K562 (cell line): ENCODE results near the gene SPATA2L. TPM values are rescaled to one million over a fixed set of nuclear protein-coding genes. Genes with fewer than 3 reads are reported as not detected.

ENCODE experiments used
- ARID1B ChIP-seq: fragments of 450-650 bp; IDR thresholded peaks from 2 replicates; pipeline ENCODE4 v1.6.1; 2016; ENCODE audit warnings: antibody characterized with exemption, mild to moderate bottlenecking, inconsistent platforms
- ARID2 ChIP-seq: fragments of 450-650 bp; IDR thresholded peaks from 2 replicates; pipeline ENCODE4 v1.6.1; 2017; ENCODE audit warnings: antibody characterized with exemption, mild to moderate bottlenecking
- CSDE1 ChIP-seq, 2 experiments: fragments of 450-650 bp; IDR thresholded peaks; 2 replicates each; pipeline ENCODE4 v1.6.1; 2016; ENCODE audit warnings: mild to moderate bottlenecking in 1 of 2
- CXXC5 ChIP-seq: fragments of 250-450 bp; sonication (Bioruptor Pico); IDR thresholded peaks from 2 replicates; pipeline ENCODE4 v1.8.0; 2022; ENCODE audit warnings: inconsistent platforms, mild to moderate bottlenecking, moderate library complexity
- KDM2B ChIP-seq: fragments of 250-450 bp; sonication (Bioruptor Pico); IDR thresholded peaks from 2 replicates; pipeline ENCODE4 v1.8.0; 2021; ENCODE audit warnings: mild to moderate bottlenecking, moderate library complexity
- MXI1 ChIP-seq: IDR thresholded peaks from 2 replicates; pipeline ENCODE4 v1.6.1; 2011; ENCODE audit warnings: low read depth, mild to moderate bottlenecking, improper control_type of control experiment, low read length
- MYC ChIP-seq, 2 experiments: fragments of 250-450 bp in 1 of 2; sonication (Bioruptor Pico) in 1 of 2; IDR thresholded peaks; 2 replicates each; pipeline versions ENCODE4 v1.5.1 to v1.6.1; 2012 to 2021; ENCODE audit warnings: low read depth in 2 of 2, borderline replicate concordance in 1 of 2, improper control_type of control experiment in 1 of 2, low read length in 1 of 2, mild to moderate bottlenecking in 1 of 2, moderate library complexity in 1 of 2
- PML ChIP-seq: IDR thresholded peaks from 2 replicates; pipeline ENCODE4 v1.6.1; 2012; ENCODE audit warnings: low read length, inconsistent platforms
- SAP30 ChIP-seq: fragments of 200-600 bp; sonication (generic); IDR thresholded peaks from 2 replicates; pipeline ENCODE4 v1.6.1; 2012; ENCODE audit warnings: borderline replicate concordance, low read depth, mild to moderate bottlenecking, moderate library complexity, low read length, control low read depth, inconsistent platforms; ENCODE audit not compliant: insufficient read depth, poor library complexity, severe bottlenecking
- SIN3A ChIP-seq, 2 experiments: fragments of 150-350 bp in 1 of 2; IDR thresholded peaks; 2 replicates each; pipeline ENCODE4 v1.6.1; 2011 to 2016; ENCODE audit warnings: borderline replicate concordance in 2 of 2, low read depth in 2 of 2, low read length in 2 of 2, mild to moderate bottlenecking in 2 of 2, moderate library complexity in 2 of 2; ENCODE audit not compliant: control insufficient read depth in 1 of 2
- TBP ChIP-seq: optimal IDR thresholded peaks from 2 replicates; pipeline ENCODE3; 2011; ENCODE audit warnings: low read depth, low read length, improper control_type of control experiment
- TEAD4 ChIP-seq, 2 experiments: sonication (generic) in 1 of 2; formaldehyde crosslinking in 1 of 2; IDR thresholded peaks; 2 replicates each; pipeline versions ENCODE4 v1.6.1 to v1.8.0; 2012 to 2022; ENCODE audit warnings: borderline replicate concordance in 1 of 2, inconsistent platforms in 1 of 2, low read length in 1 of 2, mild to moderate bottlenecking in 1 of 2, missing genetic modification reagents in 1 of 2
- ZFPM2 ChIP-seq: fragments of 250-450 bp; sonication (Bioruptor Pico); IDR thresholded peaks from 2 replicates; pipeline ENCODE4 v1.5.1; 2022; ENCODE audit warnings: mild to moderate bottlenecking
- polyA plus RNA-seq, 8 experiments: library from polyadenylated mRNA; depleted of rRNA in 4 of 8; stranded (reverse) in 5 of 8; unstranded in 3 of 8; fragments of >200 nt; fragmentation: Nextera tagmentation in 2 of 8; fragmentation: Illumina TruSeq in 1 of 8; extraction: Ambion mirVana in 2 of 8; extraction: Trizol in 1 of 8; gene quantifications; 2 replicates each; pipeline versions ENCODE4 v1.2.1 to v1.2.3, GENCODE V29; 2011 to 2014; ENCODE audit warnings: inconsistent platforms in 1 of 8, missing spikeins in 1 of 8
- total RNA-seq, 7 experiments: library from RNA; depleted of rRNA in 6 of 7; stranded (reverse); fragments of >200 nt in 6 of 7; fragmentation: Illumina TruSeq in 2 of 7; extraction: Trizol in 2 of 7; gene quantifications; 2 replicates each; pipeline versions ENCODE4 v1.2.1 to v1.2.3, GENCODE V29; 2011 to 2021; ENCODE audit warnings: low replicate concordance in 1 of 7
- TF ChIP-seq, protein P1 (sequence below): fragments of 250-450 bp; sonication (Bioruptor Pico); IDR thresholded peaks from 2 replicates; pipeline ENCODE4 v1.5.0; 2020; ENCODE audit warnings: mild to moderate bottlenecking, borderline replicate concordance
- TF ChIP-seq, protein P2 (sequence below): sonication (generic); formaldehyde crosslinking; IDR thresholded peaks from 2 replicates; pipeline ENCODE4 v1.8.0; 2022; ENCODE audit warnings: mild to moderate bottlenecking, missing genetic modification reagents, borderline replicate concordance
- TF ChIP-seq, protein P3 (sequence below): fragments of 250-450 bp; sonication (Bioruptor Pico); IDR thresholded peaks from 2 replicates; pipeline ENCODE4 v1.5.1; 2021; ENCODE audit warnings: mild to moderate bottlenecking
- TF ChIP-seq, protein P4 (sequence below): fragments of 450-650 bp; IDR thresholded peaks from 2 replicates; pipeline ENCODE4 v1.6.1; 2016; ENCODE audit warnings: antibody characterized with exemption

SPATA2L gene
- total and polyA plus RNA-seq, 9 of the 15 experiments (the other 6 are each of a cell fraction or from before 2014, with no cell fraction given): 0.13 to 19.2 (median 4.8) TPM; not detected in 1

DNA sequence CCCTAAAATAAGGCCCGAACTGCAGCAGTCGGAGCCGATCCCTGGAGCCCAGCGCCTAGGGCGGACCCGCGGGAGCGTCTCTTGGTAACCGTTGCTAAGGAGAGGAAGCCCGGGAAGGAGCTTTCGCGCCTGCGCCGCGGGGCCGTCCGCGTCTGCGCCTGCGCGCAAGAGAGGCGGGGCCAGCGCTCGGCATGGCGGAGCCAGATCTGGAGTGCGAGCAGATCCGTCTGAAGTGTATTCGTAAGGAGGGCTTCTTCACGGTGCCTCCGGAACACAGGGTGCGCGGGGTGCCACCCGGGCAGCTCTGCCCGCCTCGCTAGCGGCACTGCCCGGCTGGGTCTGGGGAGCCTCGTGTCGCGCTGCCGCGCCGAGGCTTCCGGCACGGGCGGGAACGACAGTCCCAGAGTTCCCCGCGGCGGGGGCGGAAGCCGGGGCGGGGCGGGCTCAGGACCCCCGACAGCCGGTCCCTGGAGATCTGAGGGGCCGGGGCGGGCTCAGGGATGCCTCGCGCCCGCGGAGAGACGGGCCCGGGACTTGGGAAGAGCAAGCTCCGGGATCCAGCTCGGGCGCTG, 14.9 kb downstream of the SPATA2L start, which contains the start of gene CDK10 (continued):
- TF ChIP-seq, protein P1, sequence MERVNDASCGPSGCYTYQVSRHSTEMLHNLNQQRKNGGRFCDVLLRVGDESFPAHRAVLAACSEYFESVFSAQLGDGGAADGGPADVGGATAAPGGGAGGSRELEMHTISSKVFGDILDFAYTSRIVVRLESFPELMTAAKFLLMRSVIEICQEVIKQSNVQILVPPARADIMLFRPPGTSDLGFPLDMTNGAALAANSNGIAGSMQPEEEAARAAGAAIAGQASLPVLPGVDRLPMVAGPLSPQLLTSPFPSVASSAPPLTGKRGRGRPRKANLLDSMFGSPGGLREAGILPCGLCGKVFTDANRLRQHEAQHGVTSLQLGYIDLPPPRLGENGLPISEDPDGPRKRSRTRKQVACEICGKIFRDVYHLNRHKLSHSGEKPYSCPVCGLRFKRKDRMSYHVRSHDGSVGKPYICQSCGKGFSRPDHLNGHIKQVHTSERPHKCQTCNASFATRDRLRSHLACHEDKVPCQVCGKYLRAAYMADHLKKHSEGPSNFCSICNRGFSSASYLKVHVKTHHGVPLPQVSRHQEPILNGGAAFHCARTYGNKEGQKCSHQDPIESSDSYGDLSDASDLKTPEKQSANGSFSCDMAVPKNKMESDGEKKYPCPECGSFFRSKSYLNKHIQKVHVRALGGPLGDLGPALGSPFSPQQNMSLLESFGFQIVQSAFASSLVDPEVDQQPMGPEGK (CRISPR knock-in tag): no peak
- peak; percentile 81 for TF ChIP-seq CXXC5 (CRISPR knock-in tag)
- no peak for TF ChIP-seq ARID2
- 0 out of 2 replicates have a peak, but pooled peaks have one; percentile 43 for TF ChIP-seq ZFPM2 (CRISPR knock-in tag)
- peak in 1 of 2 experiments; percentile 59; a peak in 2 of 4 replicates for TF ChIP-seq SIN3A (IDR thresholded peaks at IDR 0.05; ENCODE audit: borderline replicate concordance in 2 of 2, control insufficient read depth in 1 of 2, low read depth in 2 of 2, low read length in 2 of 2)
- TF ChIP-seq, protein P2, sequence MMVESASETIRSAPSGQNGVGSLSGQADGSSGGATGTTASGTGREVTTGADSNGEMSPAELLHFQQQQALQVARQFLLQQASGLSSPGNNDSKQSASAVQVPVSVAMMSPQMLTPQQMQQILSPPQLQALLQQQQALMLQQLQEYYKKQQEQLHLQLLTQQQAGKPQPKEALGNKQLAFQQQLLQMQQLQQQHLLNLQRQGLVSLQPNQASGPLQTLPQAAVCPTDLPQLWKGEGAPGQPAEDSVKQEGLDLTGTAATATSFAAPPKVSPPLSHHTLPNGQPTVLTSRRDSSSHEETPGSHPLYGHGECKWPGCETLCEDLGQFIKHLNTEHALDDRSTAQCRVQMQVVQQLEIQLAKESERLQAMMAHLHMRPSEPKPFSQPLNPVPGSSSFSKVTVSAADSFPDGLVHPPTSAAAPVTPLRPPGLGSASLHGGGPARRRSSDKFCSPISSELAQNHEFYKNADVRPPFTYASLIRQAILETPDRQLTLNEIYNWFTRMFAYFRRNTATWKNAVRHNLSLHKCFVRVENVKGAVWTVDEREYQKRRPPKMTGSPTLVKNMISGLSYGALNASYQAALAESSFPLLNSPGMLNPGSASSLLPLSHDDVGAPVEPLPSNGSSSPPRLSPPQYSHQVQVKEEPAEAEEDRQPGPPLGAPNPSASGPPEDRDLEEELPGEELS: no peak
- peak in 1 of 2 experiments; percentile 92; a peak in 2 of 4 replicates for TF ChIP-seq CSDE1 (IDR thresholded peaks at IDR 0.05)
- TF ChIP-seq ARID1B: no peak
- TF ChIP-seq SAP30: peak; percentile 93
- TF ChIP-seq, protein P3, sequence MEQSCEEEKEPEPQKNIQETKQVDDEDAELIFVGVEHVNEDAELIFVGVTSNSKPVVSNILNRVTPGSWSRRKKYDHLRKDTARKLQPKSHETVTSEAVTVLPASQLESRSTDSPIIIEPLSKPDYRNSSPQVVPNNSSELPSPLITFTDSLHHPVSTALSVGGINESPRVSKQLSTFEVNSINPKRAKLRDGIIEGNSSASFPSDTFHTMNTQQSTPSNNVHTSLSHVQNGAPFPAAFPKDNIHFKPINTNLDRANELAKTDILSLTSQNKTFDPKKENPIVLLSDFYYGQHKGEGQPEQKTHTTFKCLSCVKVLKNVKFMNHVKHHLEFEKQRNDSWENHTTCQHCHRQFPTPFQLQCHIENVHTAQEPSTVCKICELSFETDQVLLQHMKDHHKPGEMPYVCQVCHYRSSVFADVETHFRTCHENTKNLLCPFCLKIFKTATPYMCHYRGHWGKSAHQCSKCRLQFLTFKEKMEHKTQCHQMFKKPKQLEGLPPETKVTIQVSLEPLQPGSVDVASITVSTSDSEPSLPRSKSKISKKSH (CRISPR knock-in tag): no peak
- TF ChIP-seq, protein P4, sequence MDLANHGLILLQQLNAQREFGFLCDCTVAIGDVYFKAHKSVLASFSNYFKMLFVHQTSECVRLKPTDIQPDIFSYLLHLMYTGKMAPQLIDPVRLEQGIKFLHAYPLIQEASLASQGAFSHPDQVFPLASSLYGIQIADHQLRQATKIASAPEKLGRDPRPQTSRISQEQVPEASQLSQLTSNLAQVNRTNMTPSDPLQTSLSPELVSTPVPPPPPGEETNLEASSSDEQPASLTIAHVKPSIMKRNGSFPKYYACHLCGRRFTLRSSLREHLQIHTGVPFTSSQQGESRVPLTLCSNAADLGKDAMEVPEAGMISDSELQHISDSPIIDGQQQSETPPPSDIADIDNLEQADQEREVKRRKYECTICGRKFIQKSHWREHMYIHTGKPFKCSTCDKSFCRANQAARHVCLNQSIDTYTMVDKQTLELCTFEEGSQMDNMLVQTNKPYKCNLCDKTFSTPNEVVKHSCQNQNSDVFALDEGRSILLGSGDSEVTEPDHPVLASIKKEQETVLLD: peak; percentile 86
- TF ChIP-seq MXI1: peak; percentile 99
- TF ChIP-seq TBP: peak; percentile 75
- TF ChIP-seq TEAD4 (IDR thresholded peaks at IDR 0.05; ENCODE audit: low read length): peak; percentile 30; the same call in 1 of the 2 replicates
- no peak for TF ChIP-seq TEAD4 (CRISPR knock-in tag; IDR thresholded peaks at IDR 0.05; ENCODE audit: borderline replicate concordance)
- TF ChIP-seq KDM2B (CRISPR knock-in tag): no peak
- peak; percentile 98 for TF ChIP-seq MYC (IDR thresholded peaks at IDR 0.05; ENCODE audit: low read depth, low read length)
- peak; percentile 31; the same call in 1 of the 2 replicates for TF ChIP-seq MYC (CRISPR knock-in tag; IDR thresholded peaks at IDR 0.05; ENCODE audit: borderline replicate concordance, low read depth)
- peak; percentile 68; the same call in 1 of the 2 replicates for TF ChIP-seq PML
